GM21381 (cell line): ENCODE measurements around the gene PXMP2.
"Not testable (repeated sequence)": the region's sequence is repeated elsewhere in the genome, so short reads cannot be mapped to it uniquely, and the experiment has no call there.

Source experiments
- ATAC-seq: cut with Tn5 transposase; IDR thresholded peaks from one replicate; pipeline ENCODE4 v1.9.1; 2021; ENCODE audit warnings: mild to moderate bottlenecking, moderate library complexity; ENCODE audit not compliant: unreplicated experiment

PXMP2 gene

DNA sequence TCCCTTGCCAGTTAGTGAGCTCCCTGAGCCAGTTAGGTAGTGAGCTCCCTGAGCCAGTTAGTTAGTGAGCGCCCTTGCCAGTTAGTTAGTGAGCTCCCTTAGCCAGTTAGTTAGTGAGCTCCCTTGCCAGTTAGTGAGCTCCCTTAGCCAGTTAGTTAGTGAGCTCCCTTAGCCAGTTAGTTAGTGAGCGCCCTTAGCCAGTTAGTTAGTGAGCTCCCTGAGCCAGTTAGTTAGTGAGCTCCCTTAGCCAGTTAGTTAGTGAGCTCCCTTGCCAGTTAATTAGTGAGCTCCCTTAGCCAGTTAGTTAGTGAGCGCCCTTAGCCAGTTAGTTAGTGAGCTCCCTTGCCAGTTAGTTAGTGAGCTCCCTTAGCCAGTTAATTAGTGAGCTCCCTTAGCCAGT lies 4.6 kb downstream of the PXMP2 start:
- not testable (repeated sequence) for ATAC-seq

DNA sequence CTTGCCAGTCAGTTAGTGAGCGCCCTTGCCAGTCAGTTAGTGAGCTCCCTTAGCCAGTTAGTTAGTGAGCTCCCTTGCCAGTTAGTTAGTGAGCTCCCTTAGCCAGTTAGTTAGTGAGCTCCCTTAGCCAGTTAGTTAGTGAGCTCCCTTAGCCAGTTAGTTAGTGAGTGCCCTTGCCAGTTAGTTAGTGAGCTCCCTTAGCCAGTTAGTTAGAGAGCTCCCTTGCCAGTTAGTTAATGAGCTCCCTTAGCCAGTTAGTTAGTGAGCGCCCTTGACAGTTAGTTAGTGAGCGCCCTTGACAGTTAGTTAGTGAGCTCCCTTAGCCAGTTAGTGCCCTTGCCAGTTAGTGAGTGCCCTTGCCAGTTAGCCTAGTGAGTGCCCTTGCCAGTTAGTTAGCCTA lies 7.5 kb downstream of the PXMP2 start:
- not testable (repeated sequence) for ATAC-seq

DNA sequence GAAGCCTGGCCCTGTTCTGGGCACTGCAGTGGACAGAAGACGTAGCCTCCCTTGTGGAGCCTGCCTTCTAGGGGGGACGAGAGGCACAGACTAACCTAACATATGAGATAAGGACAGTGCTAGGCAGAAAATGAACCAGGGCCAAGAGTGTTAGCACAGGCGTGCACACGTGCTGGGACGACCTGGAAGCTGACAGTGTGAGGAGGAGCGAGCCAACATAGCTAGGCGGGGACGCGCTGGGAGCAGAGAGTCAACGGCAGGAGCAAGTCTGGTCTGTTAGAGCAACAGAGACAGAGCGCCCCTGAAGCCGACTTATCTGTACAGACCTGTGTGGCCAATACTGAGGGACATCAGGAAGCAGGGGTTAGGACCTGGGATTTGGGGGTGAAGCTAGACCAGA lies 8.0 kb downstream of the PXMP2 start:
- no peak for ATAC-seq

DNA sequence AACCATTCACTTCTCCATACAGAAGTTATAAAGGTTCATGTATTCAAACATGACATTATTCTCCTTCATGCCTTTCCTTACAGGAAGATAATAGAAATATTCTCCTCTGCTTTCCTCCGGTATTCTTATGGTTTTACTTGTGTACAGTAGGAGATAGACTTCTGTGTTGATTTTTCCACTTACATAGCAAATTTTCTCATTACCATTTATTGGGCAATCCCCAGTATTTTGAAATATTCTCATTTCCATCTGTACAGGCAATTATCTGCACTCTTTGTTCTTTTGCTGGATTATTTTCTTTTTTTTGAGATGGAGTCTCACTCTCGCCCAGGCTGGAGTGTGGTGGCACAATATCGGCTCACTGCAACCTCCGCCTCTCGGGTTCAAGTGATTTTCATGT lies 11.0 kb downstream of the PXMP2 start:
- no peak for ATAC-seq

DNA sequence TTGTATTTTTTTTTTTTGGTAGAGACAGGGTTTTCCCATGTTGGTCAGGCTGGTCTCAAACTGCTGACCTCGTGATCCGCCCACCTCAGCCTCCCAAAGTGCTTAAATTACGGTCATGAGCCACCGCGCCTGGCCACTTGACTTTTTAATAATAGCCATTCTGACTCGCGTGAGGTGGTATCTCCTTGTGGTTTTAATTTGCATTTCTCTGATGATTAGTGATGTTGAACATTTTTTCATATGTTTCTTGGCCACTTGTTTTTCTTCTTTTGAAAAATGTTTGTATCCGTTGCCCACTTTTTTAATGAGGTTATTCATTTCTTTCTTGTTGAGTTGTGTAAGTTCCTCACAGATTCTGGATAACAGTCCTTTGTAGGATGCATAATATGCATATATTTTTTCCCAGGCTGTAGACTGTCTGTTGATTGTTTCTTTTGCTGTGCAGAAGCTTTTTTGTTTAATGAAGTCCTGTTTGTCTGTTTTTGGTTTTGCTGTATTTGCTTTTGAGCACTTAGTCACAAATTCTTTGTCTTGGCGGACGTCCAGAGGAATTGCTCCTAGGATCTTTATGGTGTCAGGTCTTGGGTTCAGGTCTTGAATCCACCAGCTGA lies 12.9 kb downstream of the PXMP2 start:
- ATAC-seq: no peak

DNA sequence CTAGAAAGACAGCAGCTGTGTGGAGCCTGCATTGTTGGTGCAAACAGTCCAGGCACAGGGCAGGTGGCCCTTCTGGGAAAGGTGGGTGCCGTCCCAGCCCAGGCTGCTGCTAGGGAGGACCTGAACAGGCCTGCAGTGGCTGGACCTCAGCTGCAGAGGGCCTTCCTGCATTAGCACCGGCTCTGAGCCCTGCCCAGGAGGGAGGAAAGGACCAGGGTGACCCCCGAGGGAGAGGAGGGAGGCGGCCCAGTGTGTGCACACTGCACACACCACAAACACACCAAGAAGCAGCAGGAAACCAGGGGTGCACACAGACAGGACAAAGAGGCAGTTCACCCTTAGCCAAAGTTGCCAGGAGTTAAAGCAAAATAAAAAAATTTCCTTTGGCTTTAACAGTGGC lies 15.3 kb downstream of the PXMP2 start:
- ATAC-seq: no peak

DNA sequence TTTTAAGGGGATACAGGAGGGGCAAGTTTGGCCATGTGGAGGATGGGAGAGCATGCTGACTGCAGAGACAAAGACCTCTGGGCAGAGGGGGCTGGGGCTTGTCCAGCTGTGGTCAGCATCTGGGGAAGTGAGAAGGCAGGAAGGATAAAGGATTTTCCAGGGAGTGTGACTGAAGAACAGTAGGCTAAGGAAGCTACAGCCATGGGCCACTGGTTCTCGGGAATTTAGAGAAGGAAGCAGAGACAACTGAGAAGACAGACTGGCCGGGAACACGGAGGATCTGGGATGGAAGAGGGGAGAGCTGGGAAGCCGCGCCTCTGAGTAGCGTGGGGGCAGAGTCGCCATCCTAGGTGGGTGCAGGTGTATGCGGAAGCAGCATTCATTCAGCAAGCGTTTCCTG lies 16.3 kb downstream of the PXMP2 start:
- no peak for ATAC-seq

DNA sequence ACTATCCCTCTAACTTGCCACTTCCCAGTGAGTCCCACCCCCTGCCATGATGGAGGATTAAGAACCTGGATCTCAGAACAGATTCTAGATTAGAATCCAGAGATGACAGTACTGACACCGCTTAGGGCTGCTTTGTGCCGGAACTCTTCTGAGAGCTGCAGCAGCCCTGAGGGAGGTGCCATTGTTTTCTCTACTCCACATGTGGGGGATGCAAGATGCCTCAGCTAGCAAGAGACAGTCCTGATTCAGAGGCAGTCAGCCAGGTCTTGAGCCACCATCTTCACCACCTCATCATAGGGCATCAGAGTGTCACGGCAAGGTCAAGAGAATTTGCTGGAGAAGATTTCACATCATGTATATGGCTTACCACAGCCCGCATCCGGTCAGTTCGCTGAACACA lies 19.9 kb downstream of the PXMP2 start:
- no peak for ATAC-seq

DNA sequence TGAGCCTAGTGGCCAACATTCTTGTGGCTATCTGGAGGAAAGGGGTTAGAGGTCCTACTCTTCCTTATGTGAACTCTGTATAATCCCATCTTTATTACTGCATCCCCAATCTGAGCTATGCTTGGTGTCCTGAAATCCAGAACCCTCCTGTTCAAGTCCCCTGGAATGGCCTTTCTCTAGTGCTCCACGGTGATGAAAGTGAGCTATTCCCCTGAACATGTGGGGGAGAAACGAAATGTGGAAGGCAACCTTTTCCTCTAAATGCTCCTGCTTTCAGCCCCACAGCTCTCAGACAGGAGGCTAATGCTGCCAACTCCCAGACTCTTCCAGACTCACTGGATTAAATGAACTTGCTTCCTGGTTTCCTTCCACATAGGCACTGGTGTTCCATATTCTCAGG lies 20.8 kb downstream of the PXMP2 start:
- no peak for ATAC-seq

DNA sequence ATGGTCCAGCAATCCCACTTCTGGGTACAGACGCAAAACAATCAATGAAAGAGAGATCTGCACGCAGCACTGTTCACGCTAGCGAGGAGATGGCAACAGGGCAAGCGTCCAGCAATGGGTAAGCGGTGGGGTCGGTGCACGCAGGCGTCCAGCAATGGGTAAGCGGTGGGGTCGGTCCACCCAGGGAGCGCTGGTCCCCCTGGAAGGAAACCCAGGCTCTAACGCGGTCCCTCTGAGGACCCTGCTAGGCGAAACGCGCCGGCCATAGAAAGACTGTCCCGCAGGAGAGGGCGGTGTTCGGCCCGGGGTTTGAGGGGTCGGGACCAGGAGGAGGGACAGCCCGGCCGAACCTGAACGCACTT lies 22.6 kb downstream of the PXMP2 start:
- peak; percentile 22 for ATAC-seq

DNA sequence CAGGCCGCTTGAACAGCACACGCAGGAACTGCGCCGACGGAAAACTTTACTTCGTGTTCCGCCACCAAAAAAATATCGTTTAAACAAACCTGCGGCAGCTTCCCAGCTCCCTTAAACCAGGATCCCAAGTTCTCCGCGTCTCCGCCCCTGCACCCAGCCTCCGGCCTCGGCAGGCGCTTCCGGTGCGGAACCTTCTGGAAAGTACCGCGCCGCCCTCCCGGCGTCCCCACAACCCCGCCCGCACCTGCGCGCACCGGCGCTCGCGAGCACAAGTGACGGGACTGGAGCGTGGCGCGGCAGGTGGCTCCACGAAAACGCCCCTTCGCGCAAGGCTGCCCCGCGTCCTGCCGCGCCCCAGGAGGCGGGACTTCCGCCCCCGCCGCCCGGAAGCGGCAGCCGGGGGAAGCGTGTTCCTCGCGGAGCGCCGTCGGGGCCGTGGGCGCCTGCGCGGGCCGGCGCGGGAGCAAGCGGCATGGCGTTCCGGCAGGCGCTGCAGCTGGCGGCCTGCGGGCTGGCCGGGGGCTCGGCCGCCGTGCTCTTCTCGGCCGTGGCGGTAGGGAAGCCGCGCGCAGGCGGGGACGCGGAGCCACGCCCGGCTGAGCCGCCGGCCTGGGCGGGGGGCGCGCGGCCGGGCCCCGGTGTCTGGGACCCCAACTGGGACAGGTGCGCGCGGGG lies 23.2 kb downstream of the PXMP2 start, which contains the start of gene PGAM5:
TSS of gene PGAM5 (plus strand) at position 438 of the 675 bp plus-strand sequence. CDS start at position 473, 35 bp downstream.
- peak; percentile 93 for ATAC-seq

DNA sequence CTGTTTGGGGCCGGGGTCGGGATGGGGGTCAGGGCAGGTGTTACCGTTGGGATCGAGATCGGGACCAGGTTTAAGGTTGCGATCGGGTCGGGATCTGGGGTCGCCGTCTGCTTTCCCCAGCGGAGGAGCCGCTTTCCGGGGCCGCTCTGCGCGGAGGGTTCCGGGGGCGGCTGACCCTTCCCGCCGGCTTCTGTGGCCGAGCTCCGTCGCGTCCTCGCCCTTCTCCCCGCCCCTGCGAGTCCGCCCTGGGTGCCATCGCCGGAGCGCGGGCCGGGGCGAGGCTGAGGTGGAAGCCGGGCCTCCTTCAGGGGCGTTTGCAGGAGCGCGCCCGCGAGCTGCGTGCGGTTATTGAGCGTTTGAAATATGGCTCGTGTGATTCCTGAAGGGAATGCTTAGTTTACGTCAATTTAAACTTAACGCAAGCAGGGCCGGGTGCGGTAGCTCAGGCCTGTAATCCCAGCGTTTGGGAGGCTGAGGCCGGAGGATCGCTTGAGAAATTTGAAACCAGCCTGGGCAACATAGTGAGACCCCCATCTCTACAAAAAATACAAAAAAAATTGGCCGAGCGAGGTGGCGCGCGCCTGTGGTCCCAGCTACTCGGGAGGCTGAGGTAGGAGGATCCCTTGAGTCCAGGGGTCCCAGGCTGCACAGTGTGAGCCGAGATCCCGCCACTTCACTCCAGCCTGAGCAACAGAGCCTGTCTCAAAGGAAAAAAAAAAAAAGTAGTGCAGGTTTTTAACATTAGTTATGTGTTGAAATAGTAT lies 23.9 kb downstream of the PXMP2 start:
- no peak for ATAC-seq

DNA sequence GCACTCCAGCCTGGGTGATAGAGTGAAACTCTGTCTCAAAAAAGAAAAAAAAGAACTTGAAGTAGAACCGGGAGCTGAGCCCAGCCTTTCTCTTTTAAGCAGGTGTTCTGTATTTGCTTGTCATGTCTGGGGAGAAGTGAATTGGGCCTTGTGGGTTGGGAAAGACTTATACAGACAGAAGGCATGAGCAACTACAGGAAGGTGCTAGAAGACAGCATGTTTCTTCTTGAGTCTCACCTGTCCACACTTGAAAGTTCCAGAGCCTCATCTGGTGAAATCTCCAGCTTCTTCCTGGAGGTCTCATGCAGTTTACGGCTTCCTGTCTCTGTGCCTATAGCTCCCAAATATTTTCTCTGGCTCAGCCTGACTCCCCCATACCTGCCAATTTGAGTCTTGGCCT lies 25.7 kb downstream of the PXMP2 start:
- ATAC-seq: no peak

DNA sequence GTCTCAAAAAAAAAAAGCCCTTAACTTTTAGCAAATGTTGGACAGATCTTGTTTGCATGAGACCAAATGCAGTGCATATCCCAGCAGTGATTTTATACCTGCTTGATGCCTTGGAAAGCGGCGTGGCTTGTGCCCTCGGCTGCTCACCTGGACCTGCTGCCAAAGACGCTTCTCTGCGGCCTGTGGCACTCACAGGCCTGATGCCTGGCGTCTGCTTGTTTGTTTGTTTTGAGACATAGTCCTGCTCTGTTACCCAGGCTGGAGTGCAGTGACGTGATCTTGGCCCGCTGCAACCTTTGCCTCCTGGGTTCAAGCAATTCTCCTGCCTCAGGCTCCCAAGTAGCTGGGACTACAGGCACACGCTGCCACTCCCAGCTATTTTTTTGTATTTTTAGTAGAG lies 28.5 kb downstream of the PXMP2 start:
- ATAC-seq: no peak

DNA sequence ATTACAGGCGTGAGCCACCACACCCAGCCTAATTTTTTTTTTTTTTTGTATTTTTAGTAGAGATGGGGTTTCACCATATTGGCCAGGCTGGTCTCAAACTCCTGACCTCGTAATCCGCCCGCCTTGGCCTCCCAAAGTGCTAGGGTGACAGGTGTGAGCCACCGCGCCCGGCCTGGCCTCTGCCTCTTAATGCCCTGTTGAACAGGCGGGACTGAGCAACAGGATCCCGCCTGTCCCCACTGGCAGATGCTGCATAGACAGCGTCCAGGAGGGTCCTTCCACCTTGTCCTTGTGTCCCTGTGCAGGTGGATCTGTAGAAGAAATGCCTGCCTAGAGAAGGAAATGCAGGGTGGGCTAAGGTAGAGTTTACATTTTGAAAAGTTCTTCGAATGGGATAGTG lies 29.0 kb downstream of the PXMP2 start:
- ATAC-seq: no peak

DNA sequence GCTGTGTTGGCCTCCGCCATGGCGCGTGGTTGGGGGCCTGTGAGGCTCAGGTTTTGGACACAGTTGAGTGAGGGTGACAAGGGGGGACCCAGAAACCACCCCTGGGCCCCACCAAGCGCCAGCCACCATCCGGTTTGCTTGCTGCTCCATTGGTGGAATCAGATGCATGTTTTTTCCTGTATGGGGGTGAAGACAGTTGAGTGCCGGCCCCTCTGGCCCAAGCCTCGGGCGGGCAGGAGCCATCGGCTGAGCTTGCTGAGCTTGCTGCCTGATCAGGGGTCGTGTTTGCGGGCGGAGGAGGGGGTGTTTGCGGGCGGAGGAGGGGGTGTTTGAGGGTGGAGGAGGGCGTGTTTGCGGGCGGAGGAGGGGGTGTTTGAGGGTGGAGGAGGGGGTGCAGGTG lies 29.6 kb downstream of the PXMP2 start:
- no peak for ATAC-seq

DNA sequence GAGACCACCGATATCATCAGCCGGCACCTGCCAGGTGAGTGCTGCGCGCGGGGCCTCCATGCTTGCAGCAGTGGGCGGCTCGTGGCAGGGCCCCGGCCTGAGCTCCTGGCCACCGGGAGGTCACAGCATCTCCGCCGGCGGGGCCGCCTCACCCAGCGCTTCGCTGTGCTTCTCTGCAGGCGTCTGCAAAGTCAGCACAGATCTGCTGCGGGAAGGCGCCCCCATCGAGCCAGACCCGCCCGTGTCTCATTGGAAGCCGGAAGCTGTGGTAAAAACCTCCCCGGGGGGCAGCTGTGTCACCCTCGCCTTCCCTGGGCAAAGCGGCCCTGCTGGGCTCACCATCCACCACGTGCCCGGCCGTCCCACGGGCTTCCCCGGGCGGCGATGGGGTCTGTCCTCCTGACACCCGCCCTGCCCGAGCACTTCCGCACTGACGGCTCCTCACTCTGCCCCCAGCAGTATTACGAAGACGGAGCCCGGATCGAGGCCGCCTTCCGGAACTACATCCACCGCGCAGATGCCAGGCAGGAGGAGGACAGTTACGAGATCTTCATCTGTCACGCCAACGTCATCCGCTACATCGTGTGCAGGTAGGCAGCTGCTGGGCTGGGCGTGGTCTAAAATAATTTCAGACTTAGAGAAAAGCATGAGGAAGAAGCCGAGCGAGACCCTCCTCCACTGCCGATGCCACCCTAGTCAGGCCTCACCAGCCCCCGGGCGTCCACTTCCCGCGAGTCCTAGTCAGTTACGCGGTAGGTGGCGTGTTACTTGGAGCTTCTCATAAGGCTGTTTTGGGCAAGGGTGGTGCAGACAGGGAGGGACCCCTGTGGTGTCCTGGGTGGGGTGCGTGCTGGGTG lies 30.4 kb downstream of the PXMP2 start:
- no peak for ATAC-seq

DNA sequence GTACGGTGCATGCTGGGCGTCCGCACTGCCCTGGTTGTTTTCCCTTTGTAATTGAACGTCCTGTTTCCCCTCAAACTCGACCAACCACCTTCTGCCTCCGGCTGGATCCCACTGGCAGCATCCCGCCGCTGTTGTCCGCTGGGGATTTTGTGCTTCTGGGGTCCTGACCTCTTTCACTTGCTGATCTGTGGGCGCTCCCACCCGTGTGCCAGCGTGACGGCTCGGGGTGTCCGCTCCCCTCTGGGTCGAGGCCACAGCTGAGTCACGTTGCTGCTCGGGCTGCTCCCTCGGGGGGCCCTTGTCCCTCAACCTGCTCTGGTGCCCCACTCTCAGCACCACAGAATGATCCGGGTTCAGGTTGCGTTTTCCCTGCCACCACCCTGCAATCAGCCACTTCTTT lies 31.3 kb downstream of the PXMP2 start:
- ATAC-seq: no peak

DNA sequence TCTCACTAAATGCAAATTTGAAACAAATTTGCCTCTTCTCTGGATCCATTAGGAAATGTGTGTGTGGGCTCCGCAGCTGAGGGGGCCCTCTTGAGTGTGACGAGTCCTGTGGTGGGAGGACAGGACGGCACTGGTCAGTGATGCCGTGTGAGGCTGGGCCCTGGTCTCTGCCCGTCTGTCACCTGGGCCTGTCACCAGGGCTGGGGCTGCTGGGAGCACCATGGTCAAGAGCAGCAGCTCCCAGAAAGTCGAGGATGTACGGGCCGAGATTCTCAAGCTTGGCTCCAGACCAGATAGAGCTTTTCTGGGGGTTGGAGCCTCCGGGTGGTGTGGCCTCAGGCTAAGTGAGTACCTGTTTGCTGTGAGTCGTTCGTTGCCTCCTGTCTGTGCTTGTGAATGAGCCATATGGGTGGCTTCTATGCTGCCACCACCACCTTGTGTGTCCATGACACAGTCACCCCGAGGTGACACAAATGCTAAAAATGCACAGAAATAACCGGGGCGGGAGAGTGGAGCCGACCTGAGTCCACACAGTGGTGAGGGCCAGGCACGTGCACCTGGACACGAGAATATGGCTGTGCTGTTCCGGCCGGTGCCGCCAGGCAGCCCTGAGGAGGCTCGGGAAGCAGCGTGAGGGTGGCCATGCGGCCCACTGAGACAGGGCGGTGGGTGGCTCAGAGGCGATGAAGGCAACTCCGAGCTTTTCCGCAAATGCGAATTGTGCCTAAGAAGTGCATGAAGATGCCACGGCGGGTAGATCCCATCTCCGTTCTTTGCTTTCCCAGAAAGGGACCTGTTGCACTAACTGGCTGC lies 32.0 kb downstream of the PXMP2 start:
- no peak for ATAC-seq

DNA sequence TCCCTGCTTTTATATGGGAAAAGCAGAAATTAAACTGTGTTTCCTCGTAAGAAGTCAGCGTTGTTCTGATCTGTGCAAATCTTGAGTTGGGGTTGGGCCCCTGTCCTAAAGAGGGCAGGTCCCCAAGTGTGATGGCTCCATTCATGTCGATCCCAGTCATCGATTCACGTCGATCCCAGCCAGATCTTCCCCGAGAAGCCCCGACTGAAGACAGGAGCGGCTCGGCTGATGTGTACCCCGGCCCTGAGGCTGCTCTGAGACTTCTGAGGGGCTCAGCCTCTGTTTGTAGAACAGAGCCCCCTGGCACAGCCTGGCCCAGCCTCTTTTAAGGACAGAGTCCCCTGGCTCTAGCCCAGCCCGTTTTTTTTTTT lies 32.6 kb downstream of the PXMP2 start:
- no peak for ATAC-seq
